Endothelial cell of umbilical vein (primary cell): ENCODE measurements around the gene MAK. TPM values are rescaled to one million over a fixed set of nuclear protein-coding genes. Genes with fewer than 3 reads are reported as not detected.
"Not testable (repeated sequence)": the region's sequence is repeated elsewhere in the genome, so short reads cannot be mapped to it uniquely, and the experiment has no call there.

Experiments
- BruUV-seq: library from RNA; stranded (reverse); fragments of 400-500 nt; replicated peaks from 2 replicates; lab custom pipeline; 2021; lab: Mats Ljungman, UMichigan
- CTCF ChIA-PET: fragments of 300-600, 350-600 bp; sonication (Branson Sonifier 250); formaldehyde crosslinking; loops from one replicate; lab custom pipeline; 2021; ENCODE audit warnings: antibody characterized with exemption, inconsistent platforms; lab: Charles Lee
- POLR2A ChIA-PET: fragments of 300-600, 350-600 bp; sonication (Branson Sonifier 250); formaldehyde crosslinking; loops from one replicate; lab custom pipeline; 2021; ENCODE audit warnings: antibody characterized with exemption, inconsistent platforms; lab: Charles Lee
- DNase-seq: peaks from one replicate; pipeline ENCODE4 v3.0.0-alpha.2; 2011; ENCODE audit warnings: low read depth, low spot score
- FAIRE-seq: peaks from 2 replicates; lab custom pipeline; 2011; peaks lifted over from hg19 to GRCh38; lab: Jason Lieb, UNC
- H2AFZ ChIP-seq: 2 replicates; pipeline ENCODE4 v1.6.0; 2012; ENCODE audit warnings: low read depth, low read length, control low read depth, inconsistent platforms
- H3K27ac ChIP-seq: 2 replicates; pipeline ENCODE4 v1.5.1; 2011; ENCODE audit warnings: low read depth, mild to moderate bottlenecking, control low read depth, low read length, moderate library complexity; ENCODE audit not compliant: insufficient read depth
- H3K27me3 ChIP-seq, 2 experiments: 2 replicates each; pipeline versions ENCODE4 v1.6.0 to v1.6.1; 2011; ENCODE audit warnings: low read length in 2 of 2, mixed read lengths in 1 of 2; ENCODE audit not compliant: control insufficient read depth in 2 of 2, insufficient read depth in 2 of 2
- H3K36me3 ChIP-seq, 2 experiments: 2 replicates in 1 of 2; 3 replicates in 1 of 2; pipeline ENCODE4 v1.5.1; 2011; ENCODE audit warnings: low read length in 2 of 2, mild to moderate bottlenecking in 1 of 2, moderate library complexity in 1 of 2; ENCODE audit not compliant: control insufficient read depth in 2 of 2, insufficient read depth in 2 of 2; ENCODE audit errors: extremely low read depth in 1 of 2
- H3K4me1 ChIP-seq: 3 replicates; pipeline ENCODE4 v1.5.1; 2011; ENCODE audit warnings: mild to moderate bottlenecking, low read length; ENCODE audit not compliant: control insufficient read depth, insufficient read depth; ENCODE audit errors: extremely low read depth
- H3K4me2 ChIP-seq: 2 replicates; pipeline ENCODE4 v1.6.1; 2011; ENCODE audit warnings: low read length, control low read depth, mixed read lengths; ENCODE audit not compliant: insufficient read depth
- H3K4me3 ChIP-seq, 3 experiments: fragments of 200-600 bp in 1 of 3; sonication (generic), shearing (Covaris generic) in 1 of 3; replicated peaks in 1 of 3; 2 replicates each; pipeline ENCODE4 v1.5.1; 2011 to 2016; ENCODE audit warnings: control low read depth in 3 of 3, low read length in 3 of 3, mild to moderate bottlenecking in 2 of 3, inconsistent platforms in 1 of 3, low read depth in 1 of 3, moderate library complexity in 1 of 3; ENCODE audit not compliant: insufficient read depth in 1 of 3
- H3K79me2 ChIP-seq: 2 replicates; pipeline ENCODE4 v1.6.0; 2012; ENCODE audit warnings: low read length, inconsistent platforms; ENCODE audit not compliant: control insufficient read depth, insufficient read depth
- H3K9ac ChIP-seq: replicated peaks from 2 replicates; pipeline ENCODE3; 2011; ENCODE audit warnings: low read length, control low read depth; ENCODE audit not compliant: insufficient read depth; ENCODE audit errors: extremely low read depth
- H3K9me1 ChIP-seq: replicated peaks from 3 replicates; pipeline ENCODE4 v1.6.0; 2011; ENCODE audit warnings: mild to moderate bottlenecking, low read length; ENCODE audit not compliant: control insufficient read depth, insufficient read depth; ENCODE audit errors: extremely low read depth
- H3K9me3 ChIP-seq: replicated peaks from 2 replicates; pipeline ENCODE4 v1.5.1; 2012; ENCODE audit warnings: low read length, inconsistent platforms; ENCODE audit not compliant: control insufficient read depth, insufficient read depth
- H4K20me1 ChIP-seq: replicated peaks from 2 replicates; pipeline ENCODE3; 2011; ENCODE audit warnings: mild to moderate bottlenecking, low read length; ENCODE audit not compliant: control insufficient read depth, insufficient read depth; ENCODE audit errors: extremely low read depth
- CTCF ChIP-seq, 2 donors: IDR thresholded peaks; 1 replicate in 1 of 2; 2 replicates in 1 of 2; pipeline ENCODE4 v1.5.1; 2011; ENCODE audit warnings: low read length in 2 of 2, mild to moderate bottlenecking in 2 of 2, moderate library complexity in 2 of 2, control low read depth in 1 of 2, inconsistent platforms in 1 of 2, low read depth in 1 of 2; ENCODE audit not compliant: insufficient read depth in 1 of 2; ENCODE audit errors: extremely low read depth in 1 of 2
- EZH2 ChIP-seq: IDR thresholded peaks from 2 replicates; pipeline ENCODE4 v1.6.1; 2012; ENCODE audit warnings: borderline replicate concordance, low read depth, mild to moderate bottlenecking, moderate library complexity, low read length, inconsistent platforms; ENCODE audit not compliant: severe bottlenecking
- FOS ChIP-seq: IDR thresholded peaks from 2 replicates; pipeline ENCODE4 v1.6.1; 2011; ENCODE audit warnings: mild to moderate bottlenecking, low read length, moderate library complexity, borderline replicate concordance; ENCODE audit not compliant: insufficient read depth
- GATA2 ChIP-seq: IDR thresholded peaks from 2 replicates; pipeline ENCODE4 v1.7.0; 2011; ENCODE audit warnings: low read depth, mild to moderate bottlenecking, moderate library complexity, mixed read lengths, low read length; ENCODE audit not compliant: insufficient read length, insufficient read depth
- JUN ChIP-seq: IDR thresholded peaks from 2 replicates; pipeline ENCODE4 v1.6.1; 2011; ENCODE audit warnings: borderline replicate concordance, low read depth; ENCODE audit not compliant: insufficient read length, insufficient read depth
- MYC ChIP-seq: IDR thresholded peaks from one replicate; pipeline ENCODE4 v1.6.1; 2011; ENCODE audit warnings: mild to moderate bottlenecking, low read depth, low read length
- POLR2A ChIP-seq: IDR thresholded peaks from 2 replicates; pipeline ENCODE4 v1.6.1; 2012; ENCODE audit warnings: low read depth, mild to moderate bottlenecking, control low read depth, low read length
- POLR2AphosphoS5 ChIP-seq: IDR thresholded peaks from 2 replicates; pipeline ENCODE4 v1.6.1; 2012; ENCODE audit warnings: low read depth, mild to moderate bottlenecking, control low read depth, low read length, moderate library complexity; ENCODE audit not compliant: insufficient read depth
- dilution Hi-C: fragments of 300-500 bp; cut with MboI; formaldehyde crosslinking; loops from one replicate; pipeline ENCODE4 v1.15.0; 2019; ENCODE audit warnings: low sequenced_read_pairs; ENCODE audit not compliant: extremely low pct_ligation_motif_present
- intact Hi-C: fragments of 100-400 bp; cut with micrococcal nuclease; formaldehyde crosslinking; loops from one replicate; pipeline ENCODE4 v1.10.0; 2022
- polyA plus RNA-seq, 4 experiments: library from polyadenylated mRNA; depleted of rRNA in 3 of 4; stranded (reverse) in 3 of 4; unstranded in 1 of 4; fragments of >200 nt; gene quantifications; 2 replicates each; pipeline versions ENCODE4 v1.2.1 to v1.2.3, GENCODE V29; 2011 to 2012; ENCODE audit warnings: missing spikeins in 1 of 4
- total RNA-seq: library from RNA; stranded (reverse); gene quantifications from 2 replicates; pipeline ENCODE4 v1.2.3, GENCODE V29; 2021
- TF ChIP-seq, protein P1 (sequence below): IDR thresholded peaks from 2 replicates; pipeline ENCODE4 v1.6.1; 2011; ENCODE audit not compliant: insufficient read depth, insufficient read length

MAK gene
- total and polyA plus RNA-seq, 2 donors (not counting 3 experiments of a cell fraction or from before 2014, with no cell fraction given), result not detected

DNA sequence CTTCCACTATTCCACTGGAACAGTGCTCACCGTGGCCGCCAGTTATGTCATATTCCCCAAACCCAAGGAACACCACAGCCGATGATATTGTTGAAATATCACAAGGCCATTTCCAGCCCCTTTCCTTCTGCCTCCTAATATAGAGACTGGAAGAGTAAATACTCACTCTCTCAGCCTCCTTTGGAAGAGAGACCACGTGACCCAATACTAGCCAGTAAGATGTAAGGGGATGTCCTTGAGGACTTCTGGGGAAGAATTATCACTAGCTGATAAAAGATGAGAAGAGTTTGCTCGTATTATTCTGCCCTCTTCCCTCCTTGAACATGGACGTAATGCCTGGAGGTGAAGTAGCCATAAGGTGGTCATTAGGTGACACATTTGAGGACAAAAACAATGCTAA lies 13.5 kb downstream of the MAK start:
- ChIA-PET CTCF (no interaction called here), POLR2A (no interaction called here)
- H3K4me1 ChIP-seq, result no peaks in the 10 kb centered on the region
- H3K9me1 ChIP-seq, result no peaks in the 10 kb centered on the region
- TF ChIP-seq GATA2 (no peak), POLR2A (no peak), EZH2 (no peak)
- no peak overlapping the region for H3K9ac ChIP-seq
- no peak for FAIRE-seq
- DNase-seq, result no peak
- no peaks in the 10 kb centered on the region for H3K79me2 ChIP-seq
- intact Hi-C loops (no loop called here), dilution Hi-C loops (no loop called here)
- no peaks in the 10 kb centered on the region for H3K27me3 ChIP-seq
- no peak overlapping the region for H2AFZ ChIP-seq
- H3K4me2 ChIP-seq, result no peak overlapping the region
- BruUV-seq, result no TSS peak
- H3K4me3 ChIP-seq, result no peak overlapping the region
- no peaks in the 10 kb centered on the region for H4K20me1 ChIP-seq
- H3K36me3 ChIP-seq, result no peaks in the 10 kb centered on the region
- H3K27ac ChIP-seq, result no peak overlapping the region
- H3K9me3 ChIP-seq, result no peaks in the 10 kb centered on the region

DNA sequence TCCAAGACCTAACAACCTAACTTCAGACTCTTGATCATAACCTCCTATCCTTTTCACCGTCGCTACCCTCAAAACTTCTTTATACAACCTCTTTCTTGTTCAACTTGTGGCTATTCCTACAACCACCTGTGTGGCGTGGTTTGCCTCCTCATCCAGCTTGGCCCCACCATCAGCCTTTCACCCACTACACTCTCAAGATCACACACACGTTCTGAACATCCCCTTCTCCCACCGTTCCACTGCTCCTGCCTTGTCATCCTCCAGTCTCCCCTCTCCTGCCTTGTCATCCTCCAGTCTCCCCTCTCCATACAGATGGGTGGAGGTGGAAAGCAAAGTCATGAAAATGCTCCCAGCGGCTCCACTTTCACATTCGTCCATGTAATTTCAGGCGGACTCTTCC lies 14.0 kb downstream of the MAK start:
- CTCF ChIA-PET, result no interaction called here
- H2AFZ ChIP-seq, result no peak overlapping the region
- no peaks in the 10 kb centered on the region for H3K36me3 ChIP-seq
- POLR2A ChIA-PET, result no interaction called here
- intact Hi-C loops (no loop called here), dilution Hi-C loops (no loop called here)
- FAIRE-seq, result no peak
- H3K9me3 ChIP-seq, result no peaks in the 10 kb centered on the region
- H4K20me1 ChIP-seq, result no peaks in the 10 kb centered on the region
- TF ChIP-seq POLR2A, result no peak
- no peak for TF ChIP-seq FOS
- TF ChIP-seq EZH2, result no peak
- TF ChIP-seq, protein P1, sequence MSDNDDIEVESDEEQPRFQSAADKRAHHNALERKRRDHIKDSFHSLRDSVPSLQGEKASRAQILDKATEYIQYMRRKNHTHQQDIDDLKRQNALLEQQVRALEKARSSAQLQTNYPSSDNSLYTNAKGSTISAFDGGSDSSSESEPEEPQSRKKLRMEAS, result no peak
- TF ChIP-seq CTCF (IDR thresholded peaks at IDR 0.05; ENCODE audit: extremely low read depth in 1 of 2, insufficient read depth in 1 of 2, low read depth in 1 of 2, low read length in 2 of 2), result no peak
- no peak for TF ChIP-seq GATA2
- no peak for TF ChIP-seq JUN
- TF ChIP-seq MYC, result no peak
- no peak for TF ChIP-seq POLR2AphosphoS5
- DNase-seq, result no peak
- H3K27me3 ChIP-seq, result no peaks in the 10 kb centered on the region
- H3K27ac ChIP-seq, result no peak overlapping the region
- no peak overlapping the region for H3K9ac ChIP-seq
- H3K4me2 ChIP-seq, result no peak overlapping the region
- no peaks in the 10 kb centered on the region for H3K4me1 ChIP-seq
- H3K79me2 ChIP-seq, result no peaks in the 10 kb centered on the region
- BruUV-seq, result no TSS peak
- H3K9me1 ChIP-seq, result no peaks in the 10 kb centered on the region
- no peak overlapping the region for H3K4me3 ChIP-seq

- dilution Hi-C loops, intact Hi-C loops: not testable (repeated sequence)
Observed at GRCh38 chr6:10814176-10814575, 24.2 kb downstream of the MAK start.

More at GRCh38 chr6:10814176-10814575, 24.2 kb downstream of the MAK start:
- POLR2A ChIA-PET, BruUV-seq, H3K9me1 ChIP-seq, H3K27ac ChIP-seq, H3K4me3 ChIP-seq, H3K9ac ChIP-seq, H3K36me3 ChIP-seq, H3K4me1 ChIP-seq, H3K79me2 ChIP-seq, FAIRE-seq, H3K4me2 ChIP-seq, H4K20me1 ChIP-seq, H3K9me3 ChIP-seq, DNase-seq, H3K27me3 ChIP-seq, H2AFZ ChIP-seq: not testable (repeated sequence)
- CTCF ChIA-PET, result interaction anchor here (1.5 kb wide), 1 partner anchor 14 kb away, joined by 4 read pairs; no protein-coding TSS in a partner anchor
